ENCODE measurements around the gene CROT. TPM values are rescaled to one million over a fixed set of nuclear protein-coding genes. Genes with fewer than 3 reads are reported as not detected.

CROT gene
- total and polyA plus RNA-seq, 5 donors from 2014 or later = 5.8 to 12.4 (median 6.7) TPM

GRCh38 chr7:87363342-87363741 lies 17.9 kb downstream of the CROT start:
- H3K4me1 Mint-ChIP-seq = peaks cover 0 to 4% (median 0%) of the 10 kb centered on the region in 4 donors
- Histone ChIP-seq H3K4me1 (ENCODE audit: control insufficient read depth, insufficient read depth, low read length, poor library complexity, severe bottlenecking) (peaks cover under 1% of the 10 kb centered on the region), H3K27ac (ENCODE audit: insufficient read depth, low read length, poor library complexity, severe bottlenecking) (no peak overlapping the region), H3K27me3 (ENCODE audit: control insufficient read depth, insufficient read depth, low read length) (no peaks in the 10 kb centered on the region), H3K36me3 (ENCODE audit: control insufficient read depth, insufficient read depth, low read length) (peaks cover 9% of the 10 kb centered on the region), H3K4me3 (ENCODE audit: low read depth, low read length) (no peak overlapping the region), H3K9me3 (ENCODE audit: control insufficient read depth in 2 of 2, low read length in 2 of 2) (no peaks in the 10 kb centered on the region)
- no peak overlapping the region for H3K27ac Mint-ChIP-seq
- H3K27me3 Mint-ChIP-seq = no peaks in the 10 kb centered on the region
- H3K9me3 Mint-ChIP-seq = no peaks in the 10 kb centered on the region
- no peak for DNase-seq
- no peak for ATAC-seq (ENCODE audit: low read depth in 2 of 2)
- peaks cover 6% of the 10 kb centered on the region for H3K36me3 Mint-ChIP-seq
- no peak overlapping the region for H3K4me3 Mint-ChIP-seq

GRCh38 chr7:87364246-87364645 lies 18.8 kb downstream of the CROT start:
- Mint-ChIP-seq H3K36me3 (peaks cover 2% of the 10 kb centered on the region), H3K9me3 (no peaks in the 10 kb centered on the region), H3K4me1 (peaks cover 0 to 4% (median 3%) of the 10 kb centered on the region in 4 donors), H3K4me3 (no peak overlapping the region), H3K27me3 (no peaks in the 10 kb centered on the region), H3K27ac (no peak overlapping the region)
- Histone ChIP-seq H3K27ac (ENCODE audit: insufficient read depth, low read length, poor library complexity, severe bottlenecking) (no peak overlapping the region), H3K4me3 (ENCODE audit: low read depth, low read length) (no peak overlapping the region), H3K27me3 (ENCODE audit: control insufficient read depth, insufficient read depth, low read length) (no peaks in the 10 kb centered on the region), H3K4me1 (ENCODE audit: control insufficient read depth, insufficient read depth, low read length, poor library complexity, severe bottlenecking) (peaks cover 10% of the 10 kb centered on the region), H3K9me3 (ENCODE audit: control insufficient read depth in 2 of 2, low read length in 2 of 2) (no peaks in the 10 kb centered on the region), H3K36me3 (ENCODE audit: control insufficient read depth, insufficient read depth, low read length) (peaks cover 9% of the 10 kb centered on the region)
- no peak for DNase-seq
- no peak for ATAC-seq (ENCODE audit: low read depth in 2 of 2)

GRCh38 chr7:87369216-87369615 lies 23.8 kb downstream of the CROT start:
- Histone ChIP-seq H3K4me3 (ENCODE audit: low read depth, low read length) (peak overlapping the region; percentile 52), H3K4me1 (ENCODE audit: control insufficient read depth, insufficient read depth, low read length, poor library complexity, severe bottlenecking) (peaks cover 11% of the 10 kb centered on the region), H3K27me3 (ENCODE audit: control insufficient read depth, insufficient read depth, low read length) (no peaks in the 10 kb centered on the region), H3K27ac (ENCODE audit: insufficient read depth, low read length, poor library complexity, severe bottlenecking) (no peak overlapping the region), H3K9me3 (ENCODE audit: control insufficient read depth in 2 of 2, low read length in 2 of 2) (no peaks in the 10 kb centered on the region), H3K36me3 (ENCODE audit: control insufficient read depth, insufficient read depth, low read length) (peaks cover 3% of the 10 kb centered on the region)
- Mint-ChIP-seq H3K27ac (peak overlapping the region in 1 of 3 donors; percentile 50), H3K9me3 (no peaks in the 10 kb centered on the region), H3K4me1 (peaks cover 0 to 5% (median 4%) of the 10 kb centered on the region in 4 donors), H3K4me3 (peak overlapping the region in 1 of 4 donors; percentile 8), H3K36me3 (peaks cover 6% of the 10 kb centered on the region), H3K27me3 (no peaks in the 10 kb centered on the region)
- peak in 2 of 3 donors; percentile 30 to 82 for DNase-seq
- ATAC-seq (ENCODE audit: low read depth in 2 of 2) = peak; percentile 64 to 80

- Histone ChIP-seq H3K27ac (ENCODE audit: insufficient read depth, low read length, poor library complexity, severe bottlenecking) (no peak overlapping the region), H3K4me3 (ENCODE audit: low read depth, low read length) (no peak overlapping the region), H3K36me3 (ENCODE audit: control insufficient read depth, insufficient read depth, low read length) (peaks cover 3% of the 10 kb centered on the region), H3K4me1 (ENCODE audit: control insufficient read depth, insufficient read depth, low read length, poor library complexity, severe bottlenecking) (peaks cover 11% of the 10 kb centered on the region), H3K9me3 (ENCODE audit: control insufficient read depth in 2 of 2, low read length in 2 of 2) (no peaks in the 10 kb centered on the region), H3K27me3 (ENCODE audit: control insufficient read depth, insufficient read depth, low read length) (no peaks in the 10 kb centered on the region)
- DNase-seq (no peak), ATAC-seq (ENCODE audit: low read depth in 2 of 2) (no peak)
- Mint-ChIP-seq H3K27ac (no peak overlapping the region), H3K4me1 (peaks cover 0 to 5% (median 4%) of the 10 kb centered on the region in 4 donors), H3K27me3 (no peaks in the 10 kb centered on the region), H3K36me3 (peaks cover 10% of the 10 kb centered on the region), H3K4me3 (no peak overlapping the region), H3K9me3 (no peaks in the 10 kb centered on the region)
These were observed 25.3 kb downstream of the CROT start for GRCh38 chr7:87370660-87371180.

GRCh38 chr7:87375662-87376435 lies 30.4 kb downstream of the CROT start:
- H3K27ac Mint-ChIP-seq = peak overlapping the region in 1 of 3 donors; percentile 11
- Histone ChIP-seq H3K27ac (ENCODE audit: insufficient read depth, low read length, poor library complexity, severe bottlenecking) (no peak overlapping the region), H3K9me3 (ENCODE audit: control insufficient read depth in 2 of 2, low read length in 2 of 2) (no peaks in the 10 kb centered on the region), H3K36me3 (ENCODE audit: control insufficient read depth, insufficient read depth, low read length) (peaks cover 4% of the 10 kb centered on the region), H3K4me1 (ENCODE audit: control insufficient read depth, insufficient read depth, low read length, poor library complexity, severe bottlenecking) (no peaks in the 10 kb centered on the region), H3K4me3 (ENCODE audit: low read depth, low read length) (no peak overlapping the region), H3K27me3 (ENCODE audit: control insufficient read depth, insufficient read depth, low read length) (no peaks in the 10 kb centered on the region)
- ATAC-seq (ENCODE audit: low read depth in 2 of 2) (no peak), DNase-seq (no peak)
- peaks cover 29% of the 10 kb centered on the region for H3K36me3 Mint-ChIP-seq
- H3K4me3 Mint-ChIP-seq = no peak overlapping the region
- peaks cover 0 to 4% (median 0%) of the 10 kb centered on the region in 4 donors for H3K4me1 Mint-ChIP-seq
- no peaks in the 10 kb centered on the region for H3K27me3 Mint-ChIP-seq
- no peaks in the 10 kb centered on the region for H3K9me3 Mint-ChIP-seq

- no peak overlapping the region for H3K27ac Mint-ChIP-seq
- H3K27me3 Mint-ChIP-seq = no peaks in the 10 kb centered on the region
- peaks cover 0 to 4% (median 0%) of the 10 kb centered on the region in 7 donors for H3K9me3 Mint-ChIP-seq
- H3K36me3 Mint-ChIP-seq = peaks cover 59% of the 10 kb centered on the region
- Histone ChIP-seq H3K4me3 (ENCODE audit: low read depth, low read length) (no peak overlapping the region), H3K27ac (ENCODE audit: insufficient read depth, low read length, poor library complexity, severe bottlenecking) (no peak overlapping the region), H3K36me3 (ENCODE audit: control insufficient read depth, insufficient read depth, low read length) (peaks cover 18% of the 10 kb centered on the region), H3K27me3 (ENCODE audit: control insufficient read depth, insufficient read depth, low read length) (no peaks in the 10 kb centered on the region), H3K4me1 (ENCODE audit: control insufficient read depth, insufficient read depth, low read length, poor library complexity, severe bottlenecking) (no peaks in the 10 kb centered on the region), H3K9me3 (ENCODE audit: control insufficient read depth in 2 of 2, low read length in 2 of 2) (no peaks in the 10 kb centered on the region)
- peaks cover 0 to 5% (median under 1%) of the 10 kb centered on the region in 4 donors for H3K4me1 Mint-ChIP-seq
- H3K4me3 Mint-ChIP-seq = no peak overlapping the region
- no peak for DNase-seq
- ATAC-seq (ENCODE audit: low read depth in 2 of 2) = no peak
These were observed 35.4 kb downstream of the CROT start for GRCh38 chr7:87380905-87381304.

GRCh38 chr7:87391020-87391701 lies 45.7 kb downstream of the CROT start:
- Mint-ChIP-seq H3K4me3 (no peak overlapping the region), H3K4me1 (peaks cover 0 to 10% (median 6%) of the 10 kb centered on the region in 4 donors), H3K9me3 (peaks cover 0 to 7% (median 0%) of the 10 kb centered on the region in 7 donors), H3K36me3 (peaks cover 60% of the 10 kb centered on the region), H3K27me3 (no peaks in the 10 kb centered on the region), H3K27ac (no peak overlapping the region)
- Histone ChIP-seq H3K36me3 (ENCODE audit: control insufficient read depth, insufficient read depth, low read length) (peaks cover 10% of the 10 kb centered on the region), H3K27me3 (ENCODE audit: control insufficient read depth, insufficient read depth, low read length) (no peaks in the 10 kb centered on the region), H3K9me3 (ENCODE audit: control insufficient read depth in 2 of 2, low read length in 2 of 2) (no peaks in the 10 kb centered on the region), H3K27ac (ENCODE audit: insufficient read depth, low read length, poor library complexity, severe bottlenecking) (no peak overlapping the region), H3K4me3 (ENCODE audit: low read depth, low read length) (no peak overlapping the region), H3K4me1 (ENCODE audit: control insufficient read depth, insufficient read depth, low read length, poor library complexity, severe bottlenecking) (no peaks in the 10 kb centered on the region)
- DNase-seq = no peak
- no peak for ATAC-seq (ENCODE audit: low read depth in 2 of 2)

All from CD4-positive, CD25-positive, alpha-beta regulatory T cell (primary cell).